DMS 273 treated with DMSO at 0.1 percent for 48 hours (cell line): Measurements from ENCODE around the gene ADAM33.

ENCODE experiments used
- DNase-seq: peaks from one replicate; lab custom pipeline; 2025; lab: John Stamatoyannopoulos, UW

Gene ADAM33

GRCh38 chr20:3663858-3664257 lies 18.0 kb downstream of the ADAM33 start:
- no peak for DNase-seq

- DNase-seq = no peak
These were observed 18.6 kb downstream of the ADAM33 start, which contains the start of gene GFRA4 for GRCh38 chr20:3663031-3663701. Gene GFRA4 (minus strand): TSS chr20:3663399. CDS start chr20:3663399, 0 bp downstream.

- no peak for DNase-seq
These were observed 19.8 kb downstream of the ADAM33 start for GRCh38 chr20:3661814-3662665.

- no peak for DNase-seq
These were observed 20.6 kb downstream of the ADAM33 start for GRCh38 chr20:3661060-3661813.

- DNase-seq = no peak
These were observed 21.3 kb downstream of the ADAM33 start for GRCh38 chr20:3660262-3661059.

GRCh38 chr20:3659492-3660261 lies 22.1 kb downstream of the ADAM33 start:
- no peak for DNase-seq

GRCh38 chr20:3658716-3659491 lies 22.9 kb downstream of the ADAM33 start:
- no peak for DNase-seq

- DNase-seq = no peak
These were observed 23.6 kb downstream of the ADAM33 start for GRCh38 chr20:3658019-3658715.

- no peak for DNase-seq
These were observed 26.7 kb downstream of the ADAM33 start for GRCh38 chr20:3655131-3655405.

- no peak for DNase-seq
These were observed 27.3 kb downstream of the ADAM33 start for GRCh38 chr20:3654326-3655130.

- no peak for DNase-seq
These were observed 27.9 kb downstream of the ADAM33 start for GRCh38 chr20:3653921-3654320.

GRCh38 chr20:3652676-3653596 lies 28.9 kb downstream of the ADAM33 start:
- no peak for DNase-seq

GRCh38 chr20:3652221-3652620 lies 29.6 kb downstream of the ADAM33 start:
- DNase-seq = no peak

- no peak for DNase-seq
These were observed 30.4 kb downstream of the ADAM33 start for GRCh38 chr20:3651204-3651962.

- DNase-seq = no peak
These were observed 32.9 kb downstream of the ADAM33 start for GRCh38 chr20:3648951-3649350.

GRCh38 chr20:3647473-3647872 lies 34.3 kb downstream of the ADAM33 start:
- no peak for DNase-seq

GRCh38 chr20:3646651-3647050 lies 35.2 kb downstream of the ADAM33 start:
- no peak for DNase-seq
